Esophagus muscularis mucosa (tissue), 4 donors: ENCODE results near the gene RFXANK. TPM values are rescaled to one million over a fixed set of nuclear protein-coding genes. Genes with fewer than 3 reads are reported as not detected.

Source experiments
- DNase-seq: peaks from one replicate; pipeline ENCODE4 v3.0.0-alpha.2; 2017; ENCODE audit errors: extremely low spot score
- H3K27ac ChIP-seq, 4 donors: fragments of 200-600 bp; sonication (generic); replicated peaks in 1 of 4; 1 replicate in 3 of 4; 2 replicates in 1 of 4; pipeline ENCODE4 v1.5.1; 2016 to 2019; ENCODE audit warnings: mild to moderate bottlenecking in 1 of 4
- H3K27me3 ChIP-seq, 4 donors: fragments of 200-600 bp; sonication (generic); one replicate each; pipeline versions ENCODE4 v1.5.1 to v1.6.0; 2016 to 2019
- H3K36me3 ChIP-seq, 4 donors: fragments of 200-600 bp; sonication (generic); one replicate each; pipeline ENCODE4 v1.5.1; 2016 to 2019
- H3K4me1 ChIP-seq, 4 donors: fragments of 200-600 bp; sonication (generic); one replicate each; pipeline ENCODE4 v1.5.1; 2016 to 2019
- H3K4me3 ChIP-seq, 4 donors: fragments of 200-600 bp; sonication (generic); 1 replicate in 2 of 4; 2 replicates in 2 of 4; pipeline ENCODE4 v1.5.1; 2016 to 2019; ENCODE audit warnings: mild to moderate bottlenecking in 4 of 4, moderate library complexity in 1 of 4
- H3K9me3 ChIP-seq, 4 donors: fragments of 200-600 bp; sonication (generic); 1 replicate in 3 of 4; 2 replicates in 1 of 4; pipeline ENCODE4 v1.5.1; 2016 to 2019
- EP300 ChIP-seq: sonication (generic); formaldehyde crosslinking; IDR thresholded peaks from one replicate; pipeline ENCODE4 v1.6.1; 2017; ENCODE audit warnings: antibody characterized with exemption
- POLR2A ChIP-seq: fragments of 450-650 bp; IDR thresholded peaks from one replicate; pipeline ENCODE4 v1.6.1; 2017; ENCODE audit warnings: antibody characterized with exemption, moderate library complexity, mild to moderate bottlenecking, low read depth
- POLR2AphosphoS5 ChIP-seq, 2 donors: sonication (generic); formaldehyde crosslinking; IDR thresholded peaks; one replicate each; pipeline ENCODE4 v1.6.1; 2017; ENCODE audit warnings: antibody characterized with exemption in 2 of 2
- WGBS: methylation state at CpG from one replicate; pipeline ENCODE4 v1.1.5; 2018; 5-methylcytosine and 5-hydroxymethylcytosine counted together
- intact Hi-C: fragments of 100-400 bp; cut with DNase I; formaldehyde crosslinking; loops from one replicate; pipeline ENCODE4 v1.15.1; 2023
- small RNA-seq, 3 donors: library from RNA; depleted of rRNA; stranded (forward); fragments of <200 nt; gene quantifications; one replicate each; pipeline ENCODE3, GENCODE V24; 2016
- total RNA-seq, 4 donors: library from RNA; depleted of rRNA; stranded (reverse); fragments of >200 nt; gene quantifications; one replicate each; pipeline versions ENCODE4 v1.1.0 to v1.2.1, GENCODE V29; 2016
- TF ChIP-seq, protein P1 (sequence below), 3 experiments: fragments of 200-600 bp in 2 of 3; fragments of 450-650 bp in 1 of 3; sonication (generic) in 2 of 3; IDR thresholded peaks; one replicate each; pipeline ENCODE4 v1.5.1; 2017 to 2019; ENCODE audit warnings: antibody characterized with exemption in 3 of 3, mild to moderate bottlenecking in 2 of 3, moderate library complexity in 1 of 3

RFXANK gene
- total RNA-seq, 4 donors from 2014 or later = 34.8 to 49.2 (median 38.2) TPM

- H3K9me3 ChIP-seq = peaks cover 0 to 32% (median 28%) of the 10 kb centered on the region in 4 donors
- no peaks in the 10 kb centered on the region for H3K4me1 ChIP-seq
- no peak for DNase-seq
- peaks cover 0 to 49% (median 5%) of the 10 kb centered on the region in 4 donors for H3K27me3 ChIP-seq
- WGBS = 80% methylated on average over 6 of the region's 18 CpGs
- no peak overlapping the region for H3K4me3 ChIP-seq
- intact Hi-C loops = no loop called here
- H3K36me3 ChIP-seq = no peaks in the 10 kb centered on the region
- no peak overlapping the region for H3K27ac ChIP-seq
- TF ChIP-seq, protein P1, sequence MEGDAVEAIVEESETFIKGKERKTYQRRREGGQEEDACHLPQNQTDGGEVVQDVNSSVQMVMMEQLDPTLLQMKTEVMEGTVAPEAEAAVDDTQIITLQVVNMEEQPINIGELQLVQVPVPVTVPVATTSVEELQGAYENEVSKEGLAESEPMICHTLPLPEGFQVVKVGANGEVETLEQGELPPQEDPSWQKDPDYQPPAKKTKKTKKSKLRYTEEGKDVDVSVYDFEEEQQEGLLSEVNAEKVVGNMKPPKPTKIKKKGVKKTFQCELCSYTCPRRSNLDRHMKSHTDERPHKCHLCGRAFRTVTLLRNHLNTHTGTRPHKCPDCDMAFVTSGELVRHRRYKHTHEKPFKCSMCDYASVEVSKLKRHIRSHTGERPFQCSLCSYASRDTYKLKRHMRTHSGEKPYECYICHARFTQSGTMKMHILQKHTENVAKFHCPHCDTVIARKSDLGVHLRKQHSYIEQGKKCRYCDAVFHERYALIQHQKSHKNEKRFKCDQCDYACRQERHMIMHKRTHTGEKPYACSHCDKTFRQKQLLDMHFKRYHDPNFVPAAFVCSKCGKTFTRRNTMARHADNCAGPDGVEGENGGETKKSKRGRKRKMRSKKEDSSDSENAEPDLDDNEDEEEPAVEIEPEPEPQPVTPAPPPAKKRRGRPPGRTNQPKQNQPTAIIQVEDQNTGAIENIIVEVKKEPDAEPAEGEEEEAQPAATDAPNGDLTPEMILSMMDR (IDR thresholded peaks at IDR 0.05) = no peak
- TF ChIP-seq POLR2AphosphoS5 (IDR thresholded peaks at IDR 0.05) (no peak), EP300 (no peak), POLR2A (no peak)
Measured at GRCh38 chr19:19238126-19238894, 46.3 kb downstream of the RFXANK start.

- no peaks in the 10 kb centered on the region for H3K4me1 ChIP-seq
- intact Hi-C loops = no loop called here
- no peaks in the 10 kb centered on the region for H3K36me3 ChIP-seq
- H3K9me3 ChIP-seq = peaks cover 0 to 18% (median 15%) of the 10 kb centered on the region in 4 donors
- H3K27me3 ChIP-seq = peaks cover 0 to 53% (median 5%) of the 10 kb centered on the region in 4 donors
- no peak overlapping the region for H3K27ac ChIP-seq
- TF ChIP-seq, protein P1 (IDR thresholded peaks at IDR 0.05) = no peak
- TF ChIP-seq EP300 (no peak), POLR2AphosphoS5 (IDR thresholded peaks at IDR 0.05) (no peak), POLR2A (no peak)
- no peak for DNase-seq
- no peak overlapping the region for H3K4me3 ChIP-seq
Measured at GRCh38 chr19:19239675-19240074, 47.6 kb downstream of the RFXANK start.

- peaks cover 0 to 53% (median 5%) of the 10 kb centered on the region in 4 donors for H3K27me3 ChIP-seq
- H3K27ac ChIP-seq = no peak overlapping the region
- WGBS = 88% methylated on average over 8 of the region's 9 CpGs
- no peak for DNase-seq
- intact Hi-C loops = no loop called here
- H3K4me3 ChIP-seq = no peak overlapping the region
- peaks cover 0 to 10% (median 7%) of the 10 kb centered on the region in 4 donors for H3K9me3 ChIP-seq
- no peaks in the 10 kb centered on the region for H3K4me1 ChIP-seq
- TF ChIP-seq, protein P1 (IDR thresholded peaks at IDR 0.05) = no peak
- TF ChIP-seq POLR2A = no peak
- no peak for TF ChIP-seq POLR2AphosphoS5 (IDR thresholded peaks at IDR 0.05)
- TF ChIP-seq EP300 = no peak
- no peaks in the 10 kb centered on the region for H3K36me3 ChIP-seq
Measured at GRCh38 chr19:19240476-19240875, 48.4 kb downstream of the RFXANK start.

- TF ChIP-seq POLR2A (no peak), EP300 (no peak), POLR2AphosphoS5 (IDR thresholded peaks at IDR 0.05) (no peak)
- TF ChIP-seq, protein P1 (IDR thresholded peaks at IDR 0.05) = no peak
- Histone ChIP-seq H3K27ac (no peak overlapping the region), H3K4me3 (no peak overlapping the region), H3K36me3 (no peaks in the 10 kb centered on the region), H3K27me3 (peaks cover 0 to 62% (median 3%) of the 10 kb centered on the region in 4 donors), H3K9me3 (no peaks in the 10 kb centered on the region), H3K4me1 (no peaks in the 10 kb centered on the region)
- intact Hi-C loops = no loop called here
- WGBS = 39% methylated on average over 5 of the region's 5 CpGs
- no peak for DNase-seq
Measured at GRCh38 chr19:19250196-19250801, 58.2 kb downstream of the RFXANK start.

Small RNAs within 50 kb of the gene (small RNA-seq; reads per million reads assigned to genes)
- 0 reads per million in 3 donors for gene RNU6-1028P

Other genes with a start within 250 kb of the RFXANK start
- gene SUGP2, start 158.7 kb upstream of the RFXANK start, total RNA-seq = 10 to 100 TPM; 23.1 to 45.7 (median 32.0) TPM
- 10 to 100 TPM; 16.2 to 25.8 (median 20.4) TPM for gene ARMC6, start 158.7 kb upstream of the RFXANK start, total RNA-seq
- gene SLC25A42, start 128.3 kb upstream of the RFXANK start, total RNA-seq = 10 to 100 TPM; 11.2 to 16.8 (median 13.8) TPM
- gene TMEM161A, start 53.8 kb upstream of the RFXANK start, total RNA-seq = 10 to 100 TPM; 12.0 to 26.8 (median 16.9) TPM
- gene MEF2B, start 22.0 kb upstream of the RFXANK start, total RNA-seq = not detected
- 10 to 100 TPM; 10.8 to 16.1 (median 12.5) TPM for gene BORCS8, start 106 bp upstream of the RFXANK start, total RNA-seq
- 10 to 100 TPM in 3 of 4 donors, 1 to 10 TPM in 1; 10.0 to 18.0 (median 16.5) TPM for gene NR2C2AP, start 11.2 kb downstream of the RFXANK start, total RNA-seq
- gene NCAN, start 19.7 kb downstream of the RFXANK start, total RNA-seq = under 1 TPM in 1 of 4 donors, not detected in 3; 0.17 TPM
- under 1 TPM in 3 of 4 donors, not detected in 1; 0.40 to 0.50 (median 0.45) TPM for gene TM6SF2, start 81.0 kb downstream of the RFXANK start, total RNA-seq
- gene SUGP1, start 128.3 kb downstream of the RFXANK start, total RNA-seq = 10 to 100 TPM; 26.0 to 43.8 (median 30.8) TPM
- gene MAU2, start 128.6 kb downstream of the RFXANK start, total RNA-seq = 10 to 100 TPM; 27.4 to 47.8 (median 37.6) TPM
- 10 to 100 TPM; 34.9 to 60.5 (median 42.5) TPM for gene GATAD2A, start 213.4 kb downstream of the RFXANK start, total RNA-seq